GM12873 (cell line): ENCODE measurements around the gene ZMYM2.

Experiments
- TF ChIP-seq, protein P1 (sequence below): IDR thresholded peaks from 2 replicates; pipeline ENCODE4 v1.5.1; 2012; ENCODE audit warnings: low read depth, mild to moderate bottlenecking, moderate library complexity, low read length, control low read depth; ENCODE audit not compliant: insufficient read depth; ENCODE audit errors: missing control alignments

ZMYM2 gene

GRCh38 chr13:20093951-20094350 lies 135.4 kb downstream of the ZMYM2 start:
- TF ChIP-seq, protein P1, sequence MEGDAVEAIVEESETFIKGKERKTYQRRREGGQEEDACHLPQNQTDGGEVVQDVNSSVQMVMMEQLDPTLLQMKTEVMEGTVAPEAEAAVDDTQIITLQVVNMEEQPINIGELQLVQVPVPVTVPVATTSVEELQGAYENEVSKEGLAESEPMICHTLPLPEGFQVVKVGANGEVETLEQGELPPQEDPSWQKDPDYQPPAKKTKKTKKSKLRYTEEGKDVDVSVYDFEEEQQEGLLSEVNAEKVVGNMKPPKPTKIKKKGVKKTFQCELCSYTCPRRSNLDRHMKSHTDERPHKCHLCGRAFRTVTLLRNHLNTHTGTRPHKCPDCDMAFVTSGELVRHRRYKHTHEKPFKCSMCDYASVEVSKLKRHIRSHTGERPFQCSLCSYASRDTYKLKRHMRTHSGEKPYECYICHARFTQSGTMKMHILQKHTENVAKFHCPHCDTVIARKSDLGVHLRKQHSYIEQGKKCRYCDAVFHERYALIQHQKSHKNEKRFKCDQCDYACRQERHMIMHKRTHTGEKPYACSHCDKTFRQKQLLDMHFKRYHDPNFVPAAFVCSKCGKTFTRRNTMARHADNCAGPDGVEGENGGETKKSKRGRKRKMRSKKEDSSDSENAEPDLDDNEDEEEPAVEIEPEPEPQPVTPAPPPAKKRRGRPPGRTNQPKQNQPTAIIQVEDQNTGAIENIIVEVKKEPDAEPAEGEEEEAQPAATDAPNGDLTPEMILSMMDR, result no peak

DNA sequence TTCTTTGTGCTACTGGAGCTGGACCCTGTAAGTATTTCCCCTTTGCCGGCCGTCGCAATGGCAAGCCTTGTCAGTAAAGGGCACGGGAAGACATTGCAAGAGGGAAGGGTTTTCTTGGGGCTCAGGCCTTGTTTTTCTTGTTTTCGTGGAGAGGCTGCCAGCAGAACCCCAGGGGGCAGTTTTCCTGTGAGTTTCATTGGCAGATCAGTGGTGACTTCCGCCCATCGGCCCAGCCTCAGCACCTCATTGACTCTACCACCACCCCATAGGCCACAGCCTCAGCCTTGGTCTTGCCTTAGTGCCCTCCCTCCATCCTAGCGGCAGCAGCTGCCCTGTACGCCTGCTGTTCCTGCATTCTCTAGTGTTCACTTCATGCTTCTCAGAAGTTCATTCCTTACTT lies 140.8 kb downstream of the ZMYM2 start:
- TF ChIP-seq, protein P1, result no peak

- TF ChIP-seq, protein P1, result no peak
Measured at GRCh38 chr13:20101467-20102316, 143.2 kb downstream of the ZMYM2 start.

DNA sequence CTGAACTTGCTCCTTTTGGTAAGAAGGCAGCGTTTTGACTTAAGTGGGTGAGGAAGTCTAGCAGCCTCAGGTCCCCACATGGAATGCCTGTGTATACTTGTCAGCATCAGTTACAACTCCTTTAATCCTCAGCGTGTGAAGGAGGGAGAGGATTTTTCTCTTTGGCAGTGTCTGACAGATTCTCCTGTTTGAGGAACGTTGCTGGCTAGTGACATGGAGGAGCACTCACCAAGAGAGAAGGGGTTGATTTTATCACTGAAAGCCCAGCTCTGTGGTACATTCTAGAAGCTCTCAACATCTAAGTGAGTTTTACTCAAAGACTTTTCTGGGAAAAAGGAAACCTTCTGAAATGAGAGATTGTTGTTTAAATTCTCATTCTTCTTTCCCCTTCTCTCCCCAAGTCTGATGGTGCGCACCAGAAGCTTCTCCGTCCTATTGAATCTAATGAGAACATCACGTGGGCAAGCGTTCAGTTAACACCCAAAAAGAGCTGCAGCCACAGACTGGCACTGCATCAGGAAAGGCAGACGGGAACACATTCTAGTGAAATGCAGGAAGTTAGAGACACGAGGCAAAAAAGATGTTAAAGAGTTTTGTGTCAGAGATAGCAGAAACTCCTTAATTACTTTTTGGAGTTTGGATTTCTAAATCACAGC lies 144.1 kb downstream of the ZMYM2 start:
- TF ChIP-seq, protein P1, result no peak

- TF ChIP-seq, protein P1, result no peak
Measured at GRCh38 chr13:20105161-20105689, 146.7 kb downstream of the ZMYM2 start.

DNA sequence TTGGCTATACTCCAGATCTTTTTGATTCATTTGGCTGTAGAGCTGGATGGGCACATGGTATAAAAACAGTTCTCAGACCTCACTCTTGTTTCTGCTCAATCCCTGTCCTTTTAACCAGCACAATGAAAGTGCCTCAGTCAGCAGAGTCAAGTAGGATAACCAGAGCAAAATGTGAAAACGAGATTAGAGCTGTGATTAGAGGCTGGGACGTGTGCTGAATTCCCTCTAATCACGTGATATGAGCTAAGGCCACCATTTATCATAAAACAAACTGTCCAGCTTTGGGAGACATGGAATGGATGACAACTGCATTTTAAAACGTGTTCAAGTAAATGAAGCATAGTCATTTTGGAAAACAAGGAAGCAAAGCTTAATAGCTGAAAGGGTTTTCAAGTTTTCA lies 148.2 kb downstream of the ZMYM2 start:
- TF ChIP-seq, protein P1, result no peak

GRCh38 chr13:20109037-20109436 lies 150.5 kb downstream of the ZMYM2 start:
- TF ChIP-seq, protein P1, result no peak
